Pancreas (tissue), 10 donors: ENCODE measurements around the gene MBD2. TPM values are rescaled to one million over a fixed set of nuclear protein-coding genes. Genes with fewer than 3 reads are reported as not detected.

Experiments used
- ATAC-seq, 4 donors: fragments of 200-7000 bp; cut with Tn5 transposase; one replicate each; pipeline versions ENCODE4 v1.8.0 to v1.9.1; 2020; ENCODE audit warnings: mild to moderate bottlenecking in 4 of 4, moderate library complexity in 4 of 4
- DNase-seq, 6 donors: peaks; one replicate each; pipeline ENCODE4 v3.0.0-alpha.2; 2020
- FAIRE-seq: peaks from 2 replicates; lab custom pipeline; 2012; peaks lifted over from hg19 to GRCh38; lab: Jason Lieb, UNC
- H3K27ac ChIP-seq, 4 donors: fragments of 200-600 bp; sonication (generic); 1 replicate in 3 of 4; 2 replicates in 1 of 4; pipeline versions ENCODE4 v1.5.0 to v1.8.0; 2020
- H3K27me3 ChIP-seq, 4 donors: fragments of 200-600 bp; one replicate each; pipeline ENCODE4 v1.8.0; 2021
- H3K36me3 ChIP-seq, 3 donors: fragments of 200-600 bp; sonication (generic) in 1 of 3; one replicate each; pipeline versions ENCODE4 v1.5.0 to v1.8.0; 2020 to 2021
- H3K4me1 ChIP-seq, 3 donors: fragments of 200-600 bp; one replicate each; pipeline ENCODE4 v1.8.0; 2021
- H3K4me3 ChIP-seq, 4 donors: fragments of 200-600 bp; sonication (generic) in 2 of 4; one replicate each; pipeline versions ENCODE4 v1.5.0 to v1.8.0; 2020 to 2021
- H3K9me3 ChIP-seq, 4 donors: fragments of 200-600 bp; one replicate each; pipeline ENCODE4 v1.8.0; 2021
- CTCF ChIP-seq, 4 donors: fragments of 200-600 bp; sonication (generic) in 3 of 4; IDR thresholded peaks; one replicate each; pipeline versions ENCODE4 v1.5.0 to v1.8.0; 2021; ENCODE audit warnings: antibody characterized with exemption in 4 of 4
- WGBS, 2 donors: extraction: QIAGEN DNeasy Blood & Tissue Kit; methylation state at CpG; one replicate each; pipeline ENCODE4 v1.1.7; 2013; 5-methylcytosine and 5-hydroxymethylcytosine counted together
- intact Hi-C, 3 donors: fragments of 100-400 bp; cut with DNase I; formaldehyde crosslinking; loops; one replicate each; pipeline versions ENCODE4 v1.11.1 to v1.14.2; 2022
- polyA plus RNA-seq, 2 donors: library from polyadenylated mRNA; stranded (reverse); fragments of 200-250 nt; gene quantifications; one replicate each; pipeline ENCODE4 v1.2.3, GENCODE V29; 2013
- total RNA-seq, 6 donors: library from RNA; stranded (reverse); fragmentation: NEBNext Ultra II Directional in 4 of 6; extraction: Animal tissue kit (Norgen Biotek cat#: 25700) in 4 of 6; gene quantifications; one replicate each; pipeline versions ENCODE4 v1.2.1 to v1.2.4, GENCODE V29; 2021 to 2023
- donor health status: healthy with polysubstance abuse.
- donor health status: DM: no; HTN: no; CAD: no; lungs with moderate emphysema.
- donor health status: DM: no; HTN: no; CAD: no.
- donor health status: control.
- donor health status: control.
- donor health status: Bipolar disorder and iron deficiency.
- donor health status: DM: yes; HTN: yes; CAD: no.
- donor health status: DM: no; HTN: no; CAD: no.
- donor health status: DM: no; HTN: no; CAD: no.
- donor health status: DM: yes; HTN: yes; CAD: no.

Gene MBD2
- total and polyA plus RNA-seq, 8 donors: 15.7 to 60.5 (median 47.0) TPM

DNA sequence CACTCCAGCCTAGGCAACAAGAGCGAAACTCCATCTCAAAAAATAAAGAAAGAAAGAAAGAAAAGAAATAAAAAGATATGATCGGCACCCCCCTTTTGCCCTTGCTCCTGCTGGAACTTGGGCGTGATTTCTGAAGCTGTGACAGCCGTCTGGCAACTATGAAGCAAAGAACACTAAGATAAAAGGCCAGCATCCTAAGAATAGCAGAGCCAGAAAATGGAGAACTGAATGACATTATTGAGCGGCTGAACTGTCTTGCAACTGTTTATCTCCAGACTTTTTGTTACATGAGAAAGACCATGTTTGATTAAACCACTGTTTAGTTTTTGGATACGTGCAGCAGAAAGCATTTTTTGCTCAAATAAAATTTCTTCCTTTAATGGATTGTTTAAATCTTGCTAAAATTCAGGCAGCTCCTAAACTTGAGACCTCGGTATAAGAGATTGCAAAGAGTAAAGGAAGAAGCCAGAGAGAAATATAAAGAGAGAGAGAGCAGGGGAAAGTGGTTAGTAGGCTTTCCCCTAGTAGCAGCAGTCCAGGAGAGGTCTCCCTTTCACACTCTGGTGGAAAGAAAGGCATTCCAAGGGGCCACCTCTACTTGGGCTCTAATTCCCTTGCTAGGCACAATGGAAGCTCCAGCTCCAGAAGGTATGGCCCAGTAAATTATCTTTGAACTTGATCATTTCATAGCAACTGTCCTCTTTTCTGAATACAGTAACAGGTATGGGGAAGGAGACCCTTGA is 8.2 kb upstream of the MBD2 start:
- ATAC-seq (peak in 3 of 4 donors; percentile 72 to 93 (median 79)), DNase-seq (no peak), FAIRE-seq (no peak)
- Histone ChIP-seq H3K27me3 (no peaks in the 10 kb centered on the region), H3K27ac (no peak overlapping the region), H3K36me3 (no peaks in the 10 kb centered on the region), H3K4me3 (no peak overlapping the region), H3K4me1 (peaks cover 0 to 2% (median 0%) of the 10 kb centered on the region in 3 donors), H3K9me3 (no peaks in the 10 kb centered on the region)
- intact Hi-C loops: no loop called here
- no peak for TF ChIP-seq CTCF (IDR thresholded peaks at IDR 0.05)
- WGBS, 2 donors: 60 to 68% methylated on average over 7 of the region's 7 CpGs

DNA sequence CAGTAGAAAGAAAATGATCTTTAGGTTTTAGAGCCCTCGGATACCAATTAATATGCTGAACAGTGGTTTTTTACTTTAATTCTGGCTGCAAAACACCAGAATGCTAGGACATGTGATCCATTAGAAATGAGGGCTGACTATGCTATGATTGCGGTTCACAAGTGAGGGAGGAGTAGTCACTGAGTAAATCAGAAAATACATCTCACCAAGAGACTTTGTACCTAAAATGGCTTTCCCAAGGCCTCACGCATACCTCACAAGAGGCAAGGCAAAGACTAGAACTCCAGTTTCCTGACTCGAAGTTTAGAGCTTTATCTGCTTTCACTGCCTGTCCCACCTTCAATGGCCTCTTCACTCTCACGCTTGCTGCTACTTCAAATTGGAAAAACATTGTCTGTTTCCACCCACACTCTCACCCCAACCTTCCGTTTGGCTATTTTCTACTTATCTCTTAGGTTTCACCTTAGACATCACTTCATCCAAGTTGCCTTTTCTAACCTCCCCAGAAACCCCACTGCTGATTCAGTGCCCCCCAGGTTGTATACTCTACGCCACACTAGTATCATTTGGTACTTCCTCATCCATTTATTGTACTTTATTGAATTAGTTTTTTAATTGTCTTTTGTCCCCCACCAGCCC is 5.1 kb upstream of the MBD2 start:
- intact Hi-C loops: loop anchor here in 1 of 3 donors (10.0 kb wide), 2 partner anchors 45 to 295 kb away; no protein-coding TSS in a partner anchor
- FAIRE-seq: no peak
- WGBS, 2 donors: 85 to 88% methylated on average over 7 of the region's 7 CpGs

DNA sequence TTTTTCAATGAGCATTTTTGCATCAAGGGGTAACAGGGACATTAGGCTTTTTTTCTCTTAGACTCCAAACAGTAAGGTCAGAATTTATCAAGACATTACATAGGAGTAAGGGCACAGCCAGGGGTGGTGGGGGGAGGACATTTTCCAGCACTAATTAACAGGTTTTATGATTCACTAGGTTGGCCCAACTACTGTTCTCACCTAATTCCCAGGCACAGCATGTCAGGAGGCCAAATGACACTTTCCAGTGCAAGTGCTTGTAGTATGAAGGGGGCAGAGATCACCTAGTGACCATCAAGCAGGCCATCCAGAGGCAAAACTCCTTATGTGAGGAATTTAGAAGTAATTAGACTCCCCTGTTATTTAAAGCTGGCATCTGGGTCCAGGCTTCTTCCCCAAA is 3.9 kb upstream of the MBD2 start:
- DNase-seq (no peak), FAIRE-seq (no peak), ATAC-seq (no peak)
- no peaks in the 10 kb centered on the region for H3K9me3 ChIP-seq
- H3K4me3 ChIP-seq: no peak overlapping the region
- no peak for TF ChIP-seq CTCF (IDR thresholded peaks at IDR 0.05)
- H3K36me3 ChIP-seq: no peaks in the 10 kb centered on the region
- intact Hi-C loops: loop anchor here in 1 of 3 donors (10.0 kb wide), 2 partner anchors 46 to 296 kb away; no protein-coding TSS in a partner anchor
- no peak overlapping the region for H3K27ac ChIP-seq
- peaks cover 0 to 5% (median 4%) of the 10 kb centered on the region in 3 donors for H3K4me1 ChIP-seq
- H3K27me3 ChIP-seq: no peaks in the 10 kb centered on the region

More for the DNA sequence above, 5.1 kb upstream of the MBD2 start:
- DNase-seq (no peak), ATAC-seq (no peak)
- Histone ChIP-seq H3K4me3 (no peak overlapping the region), H3K27ac (no peak overlapping the region), H3K4me1 (peaks cover 0 to 5% (median 4%) of the 10 kb centered on the region in 3 donors), H3K9me3 (no peaks in the 10 kb centered on the region), H3K27me3 (no peaks in the 10 kb centered on the region), H3K36me3 (no peaks in the 10 kb centered on the region)
- TF ChIP-seq CTCF (IDR thresholded peaks at IDR 0.05): no peak

GRCh38 chr18:54223568-54224241 is 764 bp downstream of the MBD2 start:
- ATAC-seq (peak; percentile 33 to 67 (median 48)), FAIRE-seq (peak; percentile 69), DNase-seq (peak; percentile 65 to 81 (median 76))
- no peak for TF ChIP-seq CTCF (IDR thresholded peaks at IDR 0.05)
- Histone ChIP-seq H3K4me1 (peaks cover 12 to 29% (median 19%) of the 10 kb centered on the region in 3 donors), H3K9me3 (no peaks in the 10 kb centered on the region), H3K27me3 (no peaks in the 10 kb centered on the region), H3K27ac (peak overlapping the region; percentile 19 to 89 (median 58)), H3K36me3 (no peaks in the 10 kb centered on the region), H3K4me3 (peak overlapping the region; percentile 46 to 64 (median 55))
- 1% methylated on average over 17 to 39 of the region's 39 CpGs for WGBS, 2 donors
- intact Hi-C loops: loop anchor here in 1 of 3 donors (10.0 kb wide), 2 partner anchors 51 to 301 kb away; no protein-coding TSS in a partner anchor
